ENCODE data around the gene RPIA. TPM values are rescaled to one million over a fixed set of nuclear protein-coding genes. Genes with fewer than 3 reads are reported as not detected.

Gene RPIA
- total and polyA plus RNA-seq, 2 of the 13 experiments (the other 11 are each of a cell fraction or from before 2014, with no cell fraction given): 13.3 to 23.9 TPM

- TF ChIP-seq ARID5B (CRISPR knock-in tag; IDR thresholded peaks at IDR 0.05) (no peak), ONECUT2 (CRISPR knock-in tag; IDR thresholded peaks at IDR 0.05) (no peak)
Observed at GRCh38 chr2:88686320-88686719, 5.2 kb upstream of the RPIA start (continued).

- H3K9ac ChIP-seq (ENCODE audit: insufficient read depth, low read depth, low read length): no peak overlapping the region
- H3K36me3 ChIP-seq (replicated peaks in 1 of 2; ENCODE audit: control insufficient read depth in 1 of 2, insufficient read depth in 2 of 2, low read length in 2 of 2): no peaks in the 10 kb centered on the region
- no peak for ATAC-seq
- peaks cover 27% of the 10 kb centered on the region for H3K79me2 ChIP-seq (ENCODE audit: insufficient read depth, low read length)
- no peak for FAIRE-seq
- in situ Hi-C loops (cut with HindIII; ENCODE audit: extremely low pct_ligation_motif_present, low pct_unique_long_range_greater_than_20kb): no loop called here
- H3K27ac ChIP-seq (ENCODE audit: extremely low read length, insufficient read depth, low read length): no peak overlapping the region
- H3K4me2 ChIP-seq (ENCODE audit: low read depth, low read length): no peak overlapping the region
- no peaks in the 10 kb centered on the region; a peak in 1 of 5 replicates for H3K27me3 ChIP-seq (ENCODE audit: control insufficient read depth in 1 of 2, insufficient read depth in 2 of 2, low read length in 2 of 2)
- no TSS peak for BruUV-seq (replicated peaks)
- no peak for DNase-seq (ENCODE audit: low spot score)
- H4K20me1 ChIP-seq (ENCODE audit: insufficient read depth, low read length): no peaks in the 10 kb centered on the region
- H2AFZ ChIP-seq (ENCODE audit: low read length): no peak overlapping the region
- H3K4me1 ChIP-seq (ENCODE audit: insufficient read depth, low read length): peaks cover 34% of the 10 kb centered on the region
- CTCF ChIA-PET (ENCODE audit: low intra/inter-chr PET ratio, low total read pairs): no interaction called here
- intact Hi-C loops (cut with micrococcal nuclease; ENCODE audit: unreplicated experiment): no loop called here
- POLR2A ChIA-PET: no interaction called here
- H3K9me3 ChIP-seq (ENCODE audit: low read length): peaks cover 33% of the 10 kb centered on the region
- H3K4me3 ChIP-seq (replicated peaks in 1 of 3; ENCODE audit: insufficient read depth in 1 of 3, low read depth in 2 of 3, low read length in 3 of 3): no peak overlapping the region
- TF ChIP-seq CSRNP1 (CRISPR knock-in tag; IDR thresholded peaks at IDR 0.05) (no peak), ZNF570 (CRISPR knock-in tag; IDR thresholded peaks at IDR 0.05; ENCODE audit: borderline replicate concordance) (no peak), GABPA (IDR thresholded peaks at IDR 0.05; ENCODE audit: low read depth, low read length) (no peak), GABPA (CRISPR knock-in tag; IDR thresholded peaks at IDR 0.05; ENCODE audit: low read depth) (no peak), LCORL (IDR thresholded peaks at IDR 0.05) (no peak), LCORL (CRISPR knock-in tag; IDR thresholded peaks at IDR 0.05) (no peak), ZNF280B (CRISPR knock-in tag; IDR thresholded peaks at IDR 0.05; ENCODE audit: borderline replicate concordance) (no peak), ZSCAN29 (CRISPR knock-in tag; conservative IDR thresholded peaks at IDR 0.05) (no peak), NFYB (CRISPR knock-in tag; IDR thresholded peaks at IDR 0.05) (no peak), HBP1 (CRISPR knock-in tag; IDR thresholded peaks at IDR 0.05; ENCODE audit: low read depth) (no peak), ZNF556 (CRISPR knock-in tag; IDR thresholded peaks at IDR 0.05; ENCODE audit: borderline replicate concordance) (no peak), EEA1 (CRISPR knock-in tag; IDR thresholded peaks at IDR 0.05; ENCODE audit: borderline replicate concordance) (no peak), NR2F6 (IDR thresholded peaks at IDR 0.05) (no peak), NR2F6 (CRISPR knock-in tag; IDR thresholded peaks at IDR 0.05) (no peak)
Observed at GRCh38 chr2:88687384-88687783, 4.1 kb upstream of the RPIA start.

Data from HepG2 (cell line).